IPS-15b (cell line): ENCODE measurements around the gene TMTC1.

Experiments
- H3K27me3 ChIP-seq: one replicate; pipeline ENCODE4 v1.6.1; 2013; ENCODE audit warnings: low read length; ENCODE audit not compliant: control insufficient read depth, insufficient read depth
- H3K36me3 ChIP-seq: one replicate; pipeline ENCODE4 v1.6.1; 2013; ENCODE audit warnings: low read length; ENCODE audit not compliant: control insufficient read depth, insufficient read depth
- H3K4me1 ChIP-seq: one replicate; pipeline ENCODE4 v1.6.1; 2013; ENCODE audit warnings: mild to moderate bottlenecking, low read length; ENCODE audit not compliant: control insufficient read depth, insufficient read depth
- H3K4me3 ChIP-seq: one replicate; pipeline ENCODE4 v1.5.1; 2013; ENCODE audit warnings: low read depth, low read length
- H3K9ac ChIP-seq: one replicate; pipeline ENCODE4 v1.6.1; 2013; ENCODE audit warnings: low read depth, mild to moderate bottlenecking, low read length
- H3K9me3 ChIP-seq: one replicate; pipeline ENCODE4 v1.6.1; 2013; ENCODE audit warnings: mild to moderate bottlenecking, low read length; ENCODE audit not compliant: control insufficient read depth, insufficient read depth

TMTC1 gene

GRCh38 chr12:29599381-29599780, 184.4 kb downstream of the TMTC1 start:
- no peak overlapping the region for H3K4me3 ChIP-seq
- no peaks in the 10 kb centered on the region for H3K27me3 ChIP-seq
- H3K9me3 ChIP-seq, result no peaks in the 10 kb centered on the region
- no peak overlapping the region for H3K9ac ChIP-seq
- peaks cover 6% of the 10 kb centered on the region for H3K4me1 ChIP-seq
- no peaks in the 10 kb centered on the region for H3K36me3 ChIP-seq

DNA sequence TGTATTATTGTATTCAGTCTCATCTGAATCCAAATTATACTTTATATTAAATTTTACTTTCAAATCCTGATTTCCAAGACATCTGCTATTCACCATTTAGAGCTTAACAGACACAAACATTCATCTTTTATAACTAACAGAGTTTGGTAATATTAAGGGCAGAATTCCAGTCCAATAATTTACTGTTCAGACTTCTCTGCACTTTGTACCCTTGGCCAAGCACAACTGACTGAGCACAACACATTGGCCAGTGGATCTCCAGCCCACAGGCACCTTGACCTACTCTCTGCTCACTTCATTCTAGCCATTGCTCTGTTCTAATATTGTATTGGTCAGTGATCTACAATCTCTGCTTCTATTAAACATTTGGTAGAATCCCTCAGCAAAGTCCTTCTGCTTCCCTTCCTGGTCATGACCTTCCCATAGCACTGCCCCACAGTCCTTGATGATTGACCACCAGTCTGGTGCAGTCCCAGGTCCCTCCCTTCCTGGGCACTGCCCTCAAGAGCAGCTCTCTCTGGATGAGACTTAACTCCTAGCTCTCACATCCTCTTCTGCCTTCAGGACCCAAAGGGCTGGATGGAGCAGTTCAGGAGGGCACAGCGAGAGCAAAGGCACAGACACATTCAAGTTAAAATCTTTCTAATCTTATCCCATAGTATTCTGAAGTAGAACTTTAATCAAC, 188.5 kb downstream of the TMTC1 start:
- Histone ChIP-seq H3K4me1 (peaks cover 21% of the 10 kb centered on the region), H3K36me3 (no peaks in the 10 kb centered on the region), H3K4me3 (no peak overlapping the region), H3K9ac (no peak overlapping the region), H3K9me3 (no peaks in the 10 kb centered on the region), H3K27me3 (no peaks in the 10 kb centered on the region)

DNA sequence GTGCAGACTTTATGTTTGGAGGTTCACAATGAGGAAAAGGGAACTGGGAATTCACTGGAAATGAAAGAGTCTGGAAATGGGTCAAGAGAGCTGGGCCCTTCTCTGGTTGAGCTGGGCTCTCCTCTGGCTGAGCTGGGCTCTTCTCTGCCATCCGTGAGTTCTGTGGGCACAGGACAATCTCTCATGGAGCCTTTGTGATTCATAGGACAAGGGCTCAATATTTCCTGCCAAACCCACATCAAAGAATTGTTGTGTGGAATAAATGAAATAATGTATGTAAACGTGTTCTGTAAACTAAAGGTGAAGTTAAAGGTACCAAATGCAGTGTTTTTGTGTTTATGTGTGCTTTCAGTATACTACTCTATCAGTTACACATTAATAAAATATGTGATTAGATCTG, 190.7 kb downstream of the TMTC1 start:
- H3K36me3 ChIP-seq, result no peaks in the 10 kb centered on the region
- no peaks in the 10 kb centered on the region for H3K27me3 ChIP-seq
- no peaks in the 10 kb centered on the region for H3K9me3 ChIP-seq
- peaks cover 17% of the 10 kb centered on the region for H3K4me1 ChIP-seq
- H3K9ac ChIP-seq, result no peak overlapping the region
- H3K4me3 ChIP-seq, result no peak overlapping the region

GRCh38 chr12:29591140-29592020, 192.4 kb downstream of the TMTC1 start:
- Histone ChIP-seq H3K4me1 (peaks cover 17% of the 10 kb centered on the region), H3K36me3 (no peaks in the 10 kb centered on the region), H3K9me3 (no peaks in the 10 kb centered on the region), H3K9ac (no peak overlapping the region), H3K27me3 (no peaks in the 10 kb centered on the region), H3K4me3 (peak overlapping the region; percentile 33)

DNA sequence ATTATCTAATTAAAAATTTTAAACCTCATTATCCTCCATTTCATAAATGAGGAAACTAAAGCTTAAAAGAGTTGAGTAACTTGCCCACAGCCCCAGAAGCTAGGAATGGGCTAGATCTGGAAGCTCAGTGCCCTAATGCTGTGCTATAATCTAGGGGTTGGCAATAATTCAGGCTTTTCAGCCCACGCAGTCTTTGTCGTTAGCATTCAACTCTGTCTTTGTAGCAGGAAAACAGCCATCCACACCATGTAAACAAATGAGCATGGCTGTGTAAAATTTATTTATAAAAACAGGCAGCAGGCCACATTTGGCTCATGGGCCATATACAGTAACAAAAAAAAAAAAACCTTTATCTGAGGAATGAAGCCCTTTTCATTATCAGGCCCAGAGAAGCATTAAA, 193.9 kb downstream of the TMTC1 start:
- Histone ChIP-seq H3K9me3 (no peaks in the 10 kb centered on the region), H3K4me3 (no peak overlapping the region), H3K27me3 (no peaks in the 10 kb centered on the region), H3K36me3 (no peaks in the 10 kb centered on the region), H3K4me1 (peaks cover 17% of the 10 kb centered on the region), H3K9ac (no peak overlapping the region)

GRCh38 chr12:29589286-29589820, 194.4 kb downstream of the TMTC1 start:
- no peaks in the 10 kb centered on the region for H3K27me3 ChIP-seq
- H3K9me3 ChIP-seq, result no peaks in the 10 kb centered on the region
- H3K4me3 ChIP-seq, result no peak overlapping the region
- no peak overlapping the region for H3K9ac ChIP-seq
- no peaks in the 10 kb centered on the region for H3K36me3 ChIP-seq
- H3K4me1 ChIP-seq, result peaks cover 15% of the 10 kb centered on the region

DNA sequence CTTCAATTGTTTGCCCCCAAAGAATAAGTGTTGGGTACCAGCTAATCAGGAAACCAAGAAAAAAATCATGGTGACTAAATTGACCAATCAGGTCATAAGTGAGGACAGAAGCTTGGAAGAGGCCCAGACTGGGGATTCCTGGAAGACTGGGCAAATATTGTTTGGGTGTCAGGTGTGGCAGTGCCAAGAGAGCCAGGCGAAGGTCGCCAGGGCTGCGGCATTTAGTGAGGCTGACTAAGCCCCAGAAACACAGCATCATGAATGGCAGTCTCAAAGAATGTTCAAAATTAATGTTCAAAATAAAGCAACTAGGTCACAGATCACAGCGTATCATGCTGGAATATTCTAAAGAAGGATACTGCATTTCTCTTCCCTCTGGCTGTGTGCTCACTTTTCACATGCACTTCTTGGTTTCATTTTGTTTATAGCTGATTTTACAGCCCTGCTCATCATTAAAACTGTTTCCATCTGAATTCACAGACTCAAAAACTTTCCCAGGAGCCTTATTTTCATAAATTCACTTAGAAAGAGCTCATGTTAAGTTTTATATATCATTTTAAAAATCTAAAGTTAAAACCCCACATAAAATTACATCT, 201.0 kb downstream of the TMTC1 start:
- no peaks in the 10 kb centered on the region for H3K27me3 ChIP-seq
- no peaks in the 10 kb centered on the region for H3K36me3 ChIP-seq
- H3K9me3 ChIP-seq, result no peaks in the 10 kb centered on the region
- H3K4me1 ChIP-seq, result no peaks in the 10 kb centered on the region
- H3K4me3 ChIP-seq, result no peak overlapping the region
- H3K9ac ChIP-seq, result no peak overlapping the region

DNA sequence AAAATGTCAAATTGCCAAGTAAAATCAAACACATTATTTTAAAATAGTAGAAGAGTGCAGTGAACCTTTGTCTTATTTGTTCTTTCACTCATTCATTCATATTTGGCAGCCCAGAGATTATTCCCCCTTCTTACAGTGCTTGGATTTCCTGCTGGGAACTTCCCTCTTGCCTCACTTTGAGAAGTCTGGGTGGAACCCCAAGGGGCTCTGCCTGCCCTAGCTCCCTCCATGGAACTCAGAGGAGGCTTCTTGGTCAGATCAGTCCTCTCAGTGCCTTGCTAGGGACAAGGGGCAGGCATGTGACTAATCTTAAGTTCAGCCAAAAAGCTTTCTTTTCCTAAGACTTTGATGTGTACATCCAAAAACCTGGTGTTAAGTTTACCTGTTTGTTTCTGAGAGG, 201.6 kb downstream of the TMTC1 start:
- Histone ChIP-seq H3K9me3 (no peaks in the 10 kb centered on the region), H3K9ac (no peak overlapping the region), H3K27me3 (no peaks in the 10 kb centered on the region), H3K4me3 (no peak overlapping the region), H3K36me3 (no peaks in the 10 kb centered on the region), H3K4me1 (no peaks in the 10 kb centered on the region)

DNA sequence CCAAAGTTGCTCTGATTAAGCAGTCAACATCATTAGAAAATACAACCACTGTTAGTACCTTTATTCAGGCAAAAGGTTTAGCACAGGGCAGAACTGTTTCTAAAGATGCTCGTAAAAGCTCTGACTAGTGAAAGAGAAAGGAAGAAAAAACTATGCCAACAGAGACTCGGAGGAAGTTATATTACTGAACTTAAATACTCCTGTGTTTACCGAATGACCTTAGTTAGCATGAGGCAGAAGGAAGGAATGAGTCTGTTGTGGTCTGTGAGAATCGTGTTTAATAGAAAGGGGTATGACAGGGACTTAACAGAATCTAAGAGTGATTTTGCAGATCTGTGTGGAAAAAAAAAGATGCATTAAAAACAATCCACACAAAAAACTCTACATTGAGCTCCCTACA, 202.1 kb downstream of the TMTC1 start:
- H3K9ac ChIP-seq, result no peak overlapping the region
- H3K36me3 ChIP-seq, result no peaks in the 10 kb centered on the region
- no peaks in the 10 kb centered on the region for H3K4me1 ChIP-seq
- H3K9me3 ChIP-seq, result no peaks in the 10 kb centered on the region
- no peaks in the 10 kb centered on the region for H3K27me3 ChIP-seq
- no peak overlapping the region for H3K4me3 ChIP-seq

DNA sequence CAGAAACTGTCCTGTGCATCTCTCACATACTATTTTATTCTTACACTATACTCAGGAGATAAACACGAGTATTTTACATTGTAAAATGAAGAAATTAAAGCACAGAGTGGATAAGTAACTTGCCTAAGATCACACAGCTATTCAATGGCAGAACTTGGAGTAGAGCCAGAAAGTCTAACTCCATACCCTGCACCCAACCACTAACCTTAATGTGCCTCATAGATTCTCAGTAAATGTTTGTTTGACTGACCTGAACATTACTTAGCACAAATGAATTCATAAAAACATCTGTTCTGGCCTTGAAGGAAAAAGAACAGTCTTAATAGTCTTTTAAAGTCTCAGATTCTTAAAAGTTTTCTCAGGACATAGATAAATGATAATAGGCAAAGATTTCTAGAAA, 202.8 kb downstream of the TMTC1 start:
- Histone ChIP-seq H3K9ac (no peak overlapping the region), H3K4me1 (no peaks in the 10 kb centered on the region), H3K36me3 (no peaks in the 10 kb centered on the region), H3K4me3 (no peak overlapping the region), H3K27me3 (no peaks in the 10 kb centered on the region), H3K9me3 (no peaks in the 10 kb centered on the region)

DNA sequence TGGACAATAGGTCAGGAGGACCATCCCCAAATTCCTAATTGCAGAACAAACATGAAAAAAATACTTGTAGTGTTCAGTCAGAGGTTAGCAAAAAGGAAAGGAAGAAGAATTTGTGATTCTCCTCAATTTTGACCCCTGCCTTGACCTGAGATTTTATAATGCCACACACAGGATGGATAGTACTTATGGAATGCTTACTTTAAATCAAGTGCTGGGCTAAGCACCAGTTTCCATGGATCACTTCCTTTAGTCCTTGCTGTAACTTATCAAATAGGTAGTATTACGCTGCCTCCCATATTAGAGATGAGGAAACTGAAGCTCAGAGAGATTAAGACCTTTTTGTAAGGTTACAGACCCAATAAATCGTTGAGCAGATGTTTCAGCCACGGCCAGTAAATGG, 205.0 kb downstream of the TMTC1 start:
- Histone ChIP-seq H3K9me3 (no peaks in the 10 kb centered on the region), H3K4me1 (no peaks in the 10 kb centered on the region), H3K27me3 (no peaks in the 10 kb centered on the region), H3K36me3 (no peaks in the 10 kb centered on the region), H3K4me3 (no peak overlapping the region), H3K9ac (no peak overlapping the region)
